GM12891 (cell line): ENCODE results near the gene DCANP1.

Experiments used
- DNase-seq: peaks from one replicate; pipeline ENCODE4 v3.0.0; 2011; ENCODE audit warnings: low spot score; ENCODE audit not compliant: insufficient read length
- FAIRE-seq: peaks from 2 replicates; lab custom pipeline; 2011; peaks lifted over from hg19 to GRCh38; lab: Jason Lieb, UNC
- PAX5 ChIP-seq: IDR thresholded peaks from 2 replicates; pipeline ENCODE4 v1.6.1; 2011; ENCODE audit warnings: low read length, moderate library complexity, mild to moderate bottlenecking; ENCODE audit not compliant: insufficient read depth, severe bottlenecking
- POLR2A ChIP-seq: IDR thresholded peaks from 2 replicates; pipeline ENCODE4 v1.6.1; 2011; ENCODE audit warnings: low read depth, low read length, control low read depth
- POLR2AphosphoS5 ChIP-seq: IDR thresholded peaks from 2 replicates; pipeline ENCODE4 v1.6.1; 2011; ENCODE audit warnings: low read depth, low read length, control low read depth
- POU2F2 ChIP-seq: IDR thresholded peaks from 2 replicates; pipeline ENCODE4 v1.6.1; 2011; ENCODE audit warnings: low read depth, mild to moderate bottlenecking, control low read depth, low read length, moderate library complexity
- SPI1 ChIP-seq: IDR thresholded peaks from 2 replicates; pipeline ENCODE4 v1.6.1; 2011; ENCODE audit warnings: low read depth, low read length, control low read depth
- TAF1 ChIP-seq: IDR thresholded peaks from 2 replicates; pipeline ENCODE4 v1.6.1; 2011; ENCODE audit warnings: low read depth, low read length, control low read depth

DCANP1 gene

DNA sequence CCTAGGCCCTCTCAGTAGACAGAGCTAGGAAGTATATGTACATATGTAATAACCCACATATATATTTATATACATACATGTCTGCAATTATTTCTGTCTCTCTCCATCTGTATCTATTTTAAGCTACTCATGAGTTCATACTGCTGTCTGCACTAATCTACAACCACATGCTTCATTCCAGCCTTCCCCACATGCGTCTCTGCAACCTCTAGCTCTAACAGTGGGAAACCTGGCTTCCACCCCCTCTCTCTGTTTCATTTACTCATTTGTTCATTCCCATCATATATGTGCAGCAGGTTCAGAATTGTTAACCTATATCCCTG is 23.3 kb downstream of the DCANP1 start:
- DNase-seq (no peak), FAIRE-seq (no peak)
- TF ChIP-seq SPI1 (no peak), POLR2A (no peak), PAX5 (no peak), POU2F2 (no peak), POLR2AphosphoS5 (no peak), TAF1 (no peak)

- FAIRE-seq (peak; percentile 38), DNase-seq (no peak)
- TF ChIP-seq POLR2AphosphoS5 (no peak), POLR2A (no peak), SPI1 (peak; percentile 70)
Measured at GRCh38 chr5:135423146-135423845, 23.9 kb downstream of the DCANP1 start.

GRCh38 chr5:135422419-135422818 is 24.7 kb downstream of the DCANP1 start:
- TF ChIP-seq POU2F2 (no peak), PAX5 (no peak), SPI1 (no peak), POLR2AphosphoS5 (no peak), POLR2A (no peak), TAF1 (no peak)
- no peak for FAIRE-seq
- no peak for DNase-seq

- FAIRE-seq = no peak
- no peak for DNase-seq
- TF ChIP-seq PAX5 (no peak), POLR2AphosphoS5 (no peak), POLR2A (no peak), POU2F2 (no peak), SPI1 (no peak), TAF1 (no peak)
Measured at GRCh38 chr5:135417083-135417482, 30.1 kb downstream of the DCANP1 start.

- FAIRE-seq = no peak
- TF ChIP-seq SPI1 (no peak), POLR2A (no peak), POLR2AphosphoS5 (no peak), TAF1 (no peak), POU2F2 (no peak), PAX5 (no peak)
- DNase-seq = no peak
Measured at GRCh38 chr5:135405082-135405481, 42.1 kb downstream of the DCANP1 start.

- DNase-seq (no peak), FAIRE-seq (no peak)
- no peak for TF ChIP-seq POLR2AphosphoS5
- no peak for TF ChIP-seq SPI1
- no peak for TF ChIP-seq POLR2A
Measured at GRCh38 chr5:135402031-135402430, 45.1 kb downstream of the DCANP1 start.

DNA sequence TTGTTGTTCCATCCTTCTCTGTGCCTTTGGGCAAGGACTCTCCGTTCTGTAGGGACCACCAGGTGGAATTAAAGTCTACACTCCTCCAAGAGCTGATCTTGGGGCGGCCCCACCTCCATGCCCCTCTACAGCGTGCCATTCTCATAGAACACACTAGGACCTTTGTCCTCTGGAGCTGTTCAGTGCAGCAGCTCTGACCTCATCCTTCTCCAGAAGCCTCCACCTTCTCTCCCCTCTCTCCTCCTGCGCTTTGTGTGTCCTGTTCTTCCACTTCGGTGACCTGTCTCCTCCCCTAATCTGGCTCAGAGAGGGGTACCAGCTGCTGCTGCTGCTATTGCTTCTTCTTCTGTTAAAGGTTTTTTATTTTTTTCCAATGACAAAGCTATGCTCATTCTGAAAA is 46.3 kb downstream of the DCANP1 start:
- DNase-seq = no peak
- TF ChIP-seq POLR2AphosphoS5 (no peak), POU2F2 (no peak), TAF1 (no peak)
- FAIRE-seq = no peak

DNA sequence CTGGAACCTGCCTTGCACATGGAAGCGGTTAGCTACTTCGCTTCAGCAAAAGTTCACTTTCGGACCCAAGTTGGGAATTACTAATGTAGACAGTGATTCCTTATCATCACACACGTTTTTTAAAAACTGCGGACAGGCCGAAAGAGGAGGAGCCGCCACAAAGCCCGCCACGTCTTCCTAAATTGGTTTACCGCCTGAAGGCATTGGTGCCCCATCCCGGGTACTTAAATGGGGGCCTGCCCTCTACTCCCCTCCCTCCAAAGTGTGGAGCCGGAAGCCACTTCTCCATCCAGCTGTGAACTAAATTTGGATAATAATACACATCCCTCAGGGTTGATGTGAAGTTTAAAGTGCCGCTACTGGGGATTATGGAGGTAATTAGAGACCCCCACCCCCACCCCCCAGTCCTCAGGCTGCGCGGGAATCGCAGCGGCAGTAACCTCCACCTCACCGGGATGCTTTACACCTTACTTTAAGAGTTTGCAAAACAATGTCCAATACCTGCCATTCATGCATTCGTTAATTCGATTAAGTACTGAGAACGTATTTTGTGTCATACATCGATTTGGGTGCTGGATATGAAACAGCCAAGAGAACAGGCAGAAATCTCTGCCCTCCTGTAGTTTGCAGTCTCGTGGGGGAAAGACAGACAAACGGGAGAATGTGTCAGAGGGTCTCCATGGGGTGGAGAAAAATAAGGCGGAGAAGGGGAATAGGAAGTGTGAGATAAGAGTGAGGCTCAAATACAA is 47.2 kb downstream of the DCANP1 start:
- DNase-seq (no peak), FAIRE-seq (no peak)
- TF ChIP-seq SPI1 (no peak), POLR2A (no peak), TAF1 (no peak), POU2F2 (no peak), POLR2AphosphoS5 (no peak), PAX5 (no peak)

- TF ChIP-seq SPI1 (no peak), PAX5 (peak; percentile 80), POLR2A (peak; percentile 64; the same call in 1 of the 2 replicates), POU2F2 (peak; percentile 6; the same call in 1 of the 2 replicates), TAF1 (peak; percentile 74), POLR2AphosphoS5 (peak; percentile 78)
- peak; percentile 78 for DNase-seq
- FAIRE-seq = peak; percentile 90
Measured at GRCh38 chr5:135398855-135399793, 48.0 kb downstream of the DCANP1 start, which contains the start of gene MACROH2A1. MACROH2A1 (minus strand) TSS chr5:135399231; CDS start chr5:135389093, 10,138 bp downstream.
